HG03064 (cell line): Measurements from ENCODE around the gene MICU2.
A peak's percentile ranks its signal among the peaks of the same experiment; 100 is the strongest.

ENCODE experiments used
- ATAC-seq: cut with Tn5 transposase; IDR thresholded peaks from one replicate; pipeline ENCODE4 v1.9.1; 2021; ENCODE audit warnings: low read depth; ENCODE audit not compliant: unreplicated experiment

Gene MICU2

DNA sequence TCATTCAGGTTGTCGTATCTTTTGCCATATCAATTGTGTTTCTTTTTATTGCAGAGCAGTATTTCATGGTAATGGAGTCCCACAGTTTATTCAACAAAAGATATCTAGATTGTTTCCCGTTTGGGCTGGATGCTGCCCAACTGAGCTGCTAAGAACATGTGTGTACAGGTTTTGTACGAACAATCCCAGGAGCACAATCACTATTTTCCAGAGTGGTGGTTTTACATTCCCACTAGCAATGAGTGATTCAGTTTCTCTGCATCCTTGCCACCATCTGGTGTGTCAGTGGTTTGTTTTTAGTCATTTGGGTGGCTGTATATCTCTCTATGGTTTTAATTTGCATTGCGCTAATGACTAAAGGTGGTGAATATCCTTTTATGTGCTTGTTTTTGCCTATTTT, 92.1 kb downstream of the MICU2 start:
- ATAC-seq = no peak

DNA sequence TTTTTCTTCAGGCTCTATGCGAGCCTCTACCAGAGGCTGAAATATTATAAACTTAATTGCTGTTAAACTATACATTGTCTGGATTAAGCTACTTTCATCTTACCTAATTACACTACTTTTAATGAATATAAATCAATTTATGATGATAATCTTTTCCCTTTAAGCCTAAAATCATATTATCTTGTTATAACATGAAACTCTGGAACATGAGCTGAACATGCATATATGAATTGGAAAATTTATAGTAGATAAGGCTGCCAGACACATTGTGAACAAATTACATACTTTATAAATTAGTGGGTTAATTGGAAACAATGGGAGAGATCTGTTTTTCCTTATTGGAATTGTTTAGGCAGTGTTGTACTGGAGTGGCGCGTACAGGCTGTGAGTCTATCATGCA, 99.6 kb downstream of the MICU2 start:
- ATAC-seq = no peak

DNA sequence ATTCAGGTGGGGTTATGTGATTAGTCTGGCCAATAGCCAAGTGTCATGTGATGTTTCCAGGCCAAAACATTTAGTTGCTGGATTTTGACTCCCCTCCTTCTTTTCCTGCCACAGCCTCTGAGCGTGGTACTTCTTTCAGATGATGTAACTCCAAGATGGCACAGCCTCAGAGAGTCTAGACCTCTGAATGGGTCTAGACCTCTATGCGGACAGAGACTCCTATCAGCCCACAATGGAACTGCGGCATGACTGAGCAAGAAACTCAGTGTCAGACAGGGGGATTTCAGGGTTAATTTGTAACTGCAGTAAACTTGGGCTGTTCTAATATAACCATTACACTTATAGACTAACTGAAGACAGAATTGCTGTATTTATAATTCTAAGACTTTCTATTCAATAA, 102.3 kb downstream of the MICU2 start:
- no peak for ATAC-seq

DNA sequence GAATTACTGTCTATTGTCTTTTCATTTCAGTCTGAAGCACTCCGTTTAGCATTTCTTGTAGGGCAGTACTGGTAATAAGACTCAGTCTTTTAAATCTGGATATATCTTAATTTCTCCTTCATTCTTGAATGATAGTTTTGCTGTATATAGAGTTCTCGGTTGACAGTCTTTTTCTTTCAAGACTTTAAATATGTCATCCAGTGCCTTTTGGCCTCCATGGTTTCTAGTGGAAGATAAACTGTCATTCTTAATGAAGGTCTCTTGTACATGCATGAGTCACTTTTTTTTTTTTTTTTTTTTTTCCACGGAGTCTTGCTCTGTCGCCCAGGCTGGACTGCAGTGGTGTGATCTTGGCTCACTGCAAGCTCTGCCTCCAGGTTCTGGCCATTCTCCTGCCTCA, 117.6 kb downstream of the MICU2 start:
- ATAC-seq = no peak

DNA sequence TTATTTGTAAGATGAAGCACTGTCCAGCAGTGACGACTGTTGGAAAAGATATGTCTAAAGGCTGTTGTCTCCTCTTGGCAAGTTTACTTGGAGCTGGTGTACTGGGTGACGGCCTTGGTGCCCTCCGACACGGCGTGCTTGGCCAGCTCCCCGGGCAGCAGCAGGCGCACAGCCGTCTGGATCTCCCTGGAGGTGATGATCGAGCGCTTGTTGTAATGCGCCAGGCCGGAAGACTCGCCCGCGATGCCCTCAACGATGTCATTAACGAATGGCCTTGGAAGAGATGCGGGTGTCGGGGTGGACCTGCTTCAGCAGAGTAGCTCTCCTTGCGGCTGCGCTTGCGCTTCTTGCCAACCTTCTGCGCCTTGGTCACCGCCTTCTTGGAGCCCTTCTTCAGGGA, 120.2 kb downstream of the MICU2 start:
- ATAC-seq = no peak

DNA sequence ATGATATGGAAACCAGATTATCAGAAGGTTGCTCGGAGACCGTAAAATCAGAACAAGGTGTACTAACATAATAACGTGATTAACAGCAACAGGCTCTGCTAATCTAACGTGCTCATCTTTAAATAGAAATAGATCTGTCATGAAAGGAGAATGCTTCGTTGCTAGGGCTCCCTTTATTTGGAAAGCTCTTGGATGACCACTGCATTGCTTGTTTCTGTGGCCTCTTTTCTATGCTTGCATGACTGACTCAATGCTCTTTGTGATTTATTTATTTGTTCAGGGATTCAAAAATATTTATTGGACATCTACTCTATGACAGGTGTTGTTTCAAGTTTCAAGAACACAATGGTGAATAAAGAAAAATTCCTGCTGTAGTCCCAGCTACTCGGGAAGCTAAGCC, 122.6 kb downstream of the MICU2 start:
- no peak for ATAC-seq

DNA sequence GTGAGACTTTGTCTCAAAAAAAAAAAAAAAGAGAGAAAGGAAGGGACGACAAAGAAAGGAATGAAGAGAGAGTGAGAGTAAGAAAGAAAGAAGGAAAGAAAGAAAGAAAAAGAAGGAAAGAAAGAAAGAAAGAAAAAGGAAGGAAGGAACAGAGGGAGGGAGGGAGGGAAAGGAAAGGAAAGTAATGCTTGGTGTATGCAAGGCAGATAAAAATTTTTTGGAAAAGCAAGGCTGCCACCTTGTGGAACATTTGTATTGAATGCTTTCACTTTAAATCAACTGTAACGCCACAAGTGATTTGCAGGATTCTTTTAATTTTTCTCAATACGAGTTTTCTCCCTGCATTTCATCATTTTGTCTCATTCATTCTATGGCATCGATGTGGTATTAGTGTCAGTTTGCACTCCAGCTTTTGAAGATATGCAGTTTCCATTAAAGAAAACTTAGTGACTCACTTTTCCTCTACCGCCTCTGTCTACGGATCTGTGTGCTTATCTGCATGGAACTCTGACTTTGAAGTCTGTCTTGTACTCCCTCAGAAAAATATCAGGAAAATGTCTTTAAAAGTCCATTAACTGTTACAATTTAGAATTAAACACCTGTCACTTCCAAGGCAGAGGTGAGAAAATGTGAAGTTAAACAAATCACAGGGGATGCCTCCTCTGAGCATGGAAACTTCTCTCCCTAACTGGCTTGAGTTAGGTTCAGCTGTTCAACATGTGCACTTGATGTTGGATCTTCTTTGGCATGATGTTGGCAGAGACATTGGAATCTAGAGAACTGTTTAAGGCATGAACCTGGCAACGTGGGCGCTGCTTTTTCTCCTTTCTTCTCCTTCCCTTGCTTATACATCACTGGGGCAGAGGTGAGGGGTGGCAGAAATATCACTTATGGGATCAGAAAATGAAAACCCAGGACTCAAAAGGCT, 124.8 kb downstream of the MICU2 start:
- ATAC-seq = no peak

DNA sequence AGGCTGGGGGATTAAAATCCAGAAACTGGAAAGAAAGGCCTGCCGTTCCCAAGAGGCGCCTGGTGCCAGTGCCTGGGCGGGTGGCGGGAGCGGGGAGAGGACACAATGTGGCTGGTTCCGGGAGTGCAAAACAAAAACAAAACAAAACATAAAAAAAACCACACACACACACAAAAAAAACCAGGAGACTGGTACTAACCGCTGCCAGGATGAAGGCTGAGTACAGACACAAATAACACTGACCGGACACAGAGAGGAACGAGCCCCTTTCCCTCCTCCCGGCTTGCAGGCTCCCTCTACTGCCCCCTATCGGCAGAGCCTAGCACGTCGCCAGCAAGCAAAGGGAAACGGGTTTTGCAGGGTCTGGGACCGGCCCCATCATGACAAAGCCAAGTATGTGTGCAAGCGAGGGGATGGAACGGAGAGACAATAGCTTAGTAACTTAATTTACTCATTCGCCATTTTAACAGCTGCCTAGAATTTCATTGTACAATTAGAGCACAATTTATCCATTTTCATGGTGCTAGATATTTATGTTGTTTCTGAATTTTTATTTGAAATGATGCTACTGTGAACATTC, 127.0 kb downstream of the MICU2 start:
- peak; percentile 82 for ATAC-seq

DNA sequence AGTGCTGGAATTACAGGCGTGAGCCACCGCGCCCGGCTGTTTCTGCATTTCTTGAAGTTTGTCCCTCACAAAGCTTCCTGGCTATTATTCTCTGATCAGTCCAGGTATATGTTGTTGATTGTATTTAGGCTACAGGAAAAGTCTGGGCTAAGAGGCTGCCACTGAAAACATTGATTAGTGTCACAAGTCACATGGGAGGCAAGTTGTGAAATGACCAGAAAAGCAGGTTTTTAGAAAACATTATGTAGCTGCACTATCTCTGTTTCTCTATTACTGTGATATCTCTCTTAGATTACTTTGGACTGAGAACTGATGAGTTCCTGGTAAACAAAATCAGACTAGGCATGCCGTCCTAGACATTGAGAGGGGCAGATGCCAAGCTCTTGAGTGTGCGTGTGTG, 128.9 kb downstream of the MICU2 start:
- ATAC-seq = no peak

DNA sequence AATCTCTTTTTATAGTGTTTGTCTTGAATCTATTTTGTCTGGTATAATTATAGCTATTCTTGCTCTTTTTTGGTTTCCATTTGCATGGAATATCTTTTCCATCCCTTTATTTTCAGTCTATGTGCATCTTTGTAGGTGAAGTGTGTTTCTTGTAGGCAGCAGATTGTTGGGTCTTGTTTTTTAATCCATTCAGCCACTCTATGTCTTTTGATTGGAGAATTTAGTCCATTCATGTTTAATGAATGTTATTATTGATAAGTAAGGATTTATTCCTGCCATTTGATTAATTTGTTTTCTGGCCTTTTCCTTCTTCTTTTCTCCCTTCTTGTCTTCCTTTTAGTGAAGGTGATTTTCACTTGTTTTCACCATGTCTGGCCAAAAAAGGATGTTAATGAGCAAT, 133.2 kb downstream of the MICU2 start:
- no peak for ATAC-seq

DNA sequence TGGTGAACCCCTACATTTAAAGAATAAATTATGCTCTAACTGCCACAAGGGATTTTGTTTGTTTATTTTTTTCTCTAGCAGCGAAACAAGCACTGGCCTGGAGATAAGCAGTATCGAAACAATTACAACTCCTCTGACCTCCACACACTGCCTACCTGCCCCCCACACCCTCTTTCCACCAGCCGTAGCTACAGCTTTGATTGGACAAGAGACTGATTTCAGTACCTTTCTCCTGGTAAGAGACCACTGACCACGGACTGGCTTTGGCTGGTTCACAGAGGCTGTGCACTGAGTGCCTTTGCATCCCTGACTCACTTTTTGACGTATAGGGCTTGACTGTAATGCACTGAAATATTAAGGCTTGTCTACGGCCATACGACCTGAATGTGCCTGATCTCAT, 137.4 kb downstream of the MICU2 start:
- no peak for ATAC-seq

DNA sequence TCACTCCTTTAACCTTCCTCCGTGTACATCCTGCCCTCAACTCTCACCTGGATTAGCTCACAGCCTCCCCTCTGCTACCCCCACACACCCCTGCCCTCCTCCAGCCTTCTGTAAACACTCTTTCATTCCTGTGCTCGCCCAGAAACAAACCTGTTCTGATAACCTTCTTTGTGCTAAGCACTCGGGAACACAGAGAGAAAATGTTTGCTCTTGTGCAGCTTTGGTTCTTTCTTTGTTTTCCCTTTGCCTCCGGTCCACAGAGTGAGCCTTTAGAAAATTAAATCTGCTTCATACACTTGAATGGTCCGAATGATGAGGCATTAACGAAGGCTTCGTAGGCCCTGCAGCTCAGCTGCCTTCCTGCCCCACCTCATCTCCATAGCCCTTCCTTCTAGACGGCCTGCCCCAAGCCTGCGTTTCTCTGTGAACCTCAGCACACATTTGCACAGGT, 138.2 kb downstream of the MICU2 start:
- ATAC-seq = no peak

DNA sequence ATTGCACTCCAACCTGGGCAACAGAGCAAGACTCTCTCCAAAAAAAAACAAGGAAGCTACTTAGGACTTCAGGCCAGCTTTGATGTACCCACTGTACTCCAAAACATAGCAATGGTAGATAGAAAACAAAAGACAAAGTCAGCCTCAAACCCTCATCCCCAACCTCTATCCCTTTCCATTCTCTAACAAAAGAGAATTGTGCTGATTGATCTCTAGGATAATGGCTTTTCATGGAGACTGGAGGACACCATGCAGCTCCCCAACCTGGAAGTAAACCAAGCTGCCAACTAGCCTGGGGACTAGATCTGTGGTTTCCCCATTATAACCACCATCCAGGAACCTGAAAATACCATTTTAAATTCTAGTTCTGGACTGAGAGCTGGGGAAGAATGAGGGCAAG, 140.5 kb downstream of the MICU2 start:
- no peak for ATAC-seq

DNA sequence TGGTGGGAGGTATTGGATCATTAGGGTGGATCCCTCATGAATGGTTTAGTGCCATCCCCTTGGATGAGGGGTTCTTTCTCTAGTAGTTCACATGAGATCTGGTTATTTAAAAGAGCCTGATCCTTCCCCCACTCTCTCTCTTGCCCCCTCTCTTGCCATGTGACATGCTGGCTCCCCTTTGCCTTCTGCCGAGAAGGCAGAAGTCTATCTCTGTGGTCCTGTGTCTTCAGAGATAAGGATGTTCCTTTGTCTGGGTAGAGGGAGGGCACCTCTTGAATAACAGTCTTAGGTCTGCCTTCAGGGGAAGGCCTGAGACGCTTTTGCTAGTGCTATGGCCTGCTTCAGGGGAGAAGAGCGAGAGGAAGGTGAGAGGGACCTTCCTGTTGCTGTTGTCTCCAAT, 142.8 kb downstream of the MICU2 start:
- ATAC-seq = no peak

DNA sequence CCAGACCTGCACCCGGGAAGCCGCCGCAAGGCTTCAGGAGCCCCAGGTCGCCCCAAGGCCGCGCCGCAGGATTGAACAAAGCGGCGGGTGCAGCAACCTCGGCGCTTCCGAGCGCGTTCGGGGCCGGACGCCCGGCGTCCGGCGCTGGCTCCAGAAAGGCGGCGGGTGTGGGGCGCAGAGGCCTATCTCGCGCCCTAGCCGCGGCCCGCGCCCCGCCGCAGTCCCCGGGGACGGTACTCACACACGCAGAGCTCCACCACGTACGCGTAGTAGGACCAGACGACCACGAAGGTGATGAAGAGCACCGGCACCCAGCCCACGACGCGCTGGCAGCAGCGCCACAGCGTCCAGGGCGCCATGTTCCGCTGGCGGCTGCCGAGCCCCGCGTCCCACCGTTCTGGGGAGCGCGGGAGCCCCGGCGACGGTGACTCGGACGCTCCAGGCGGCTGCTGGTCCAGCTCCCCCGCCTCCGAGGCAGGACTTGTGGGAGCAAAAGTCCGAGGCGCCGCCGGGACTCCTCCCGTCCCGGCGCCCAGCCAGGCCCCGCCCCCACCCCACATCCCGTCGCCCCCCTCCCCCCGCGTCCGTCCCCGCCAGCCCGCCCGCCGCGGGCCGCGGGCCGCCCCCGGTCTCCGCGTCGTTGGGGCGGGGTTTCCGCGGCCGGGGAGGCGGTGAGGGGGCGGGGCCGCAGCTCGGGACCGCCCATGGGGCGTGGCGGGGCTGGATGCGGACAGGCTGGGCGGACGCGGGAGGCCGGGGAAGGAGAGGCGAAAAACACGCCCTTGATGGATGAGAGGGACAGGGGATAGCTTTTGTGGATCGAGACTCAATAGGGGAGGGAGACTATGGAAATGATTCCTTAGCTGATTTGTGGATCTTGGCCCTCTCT, 144.9 kb downstream of the MICU2 start, which contains the start of gene ZDHHC20:
ZDHHC20 (minus strand) TSS at position 491 of the 889 bp plus-strand sequence; CDS start at position 359, 132 bp downstream.
- peak; percentile 71 for ATAC-seq

DNA sequence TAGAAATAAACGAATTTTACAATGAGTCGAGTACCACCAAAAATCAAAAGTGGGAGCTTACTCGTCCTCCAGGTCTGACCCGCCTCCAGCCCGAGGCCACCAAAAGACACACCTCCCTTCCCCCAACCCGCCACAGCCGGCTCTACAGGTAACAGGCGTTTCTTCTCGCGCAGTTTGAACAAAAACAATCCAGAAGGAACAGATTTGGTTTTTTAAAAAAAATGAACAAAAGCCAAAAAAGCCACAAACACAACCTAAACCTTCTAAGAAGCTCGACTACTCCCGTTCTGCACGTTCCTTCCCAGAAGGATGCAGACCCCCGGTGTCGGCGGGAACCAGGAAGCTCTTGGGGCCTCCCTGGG, 145.5 kb downstream of the MICU2 start:
- peak; percentile 44 for ATAC-seq

DNA sequence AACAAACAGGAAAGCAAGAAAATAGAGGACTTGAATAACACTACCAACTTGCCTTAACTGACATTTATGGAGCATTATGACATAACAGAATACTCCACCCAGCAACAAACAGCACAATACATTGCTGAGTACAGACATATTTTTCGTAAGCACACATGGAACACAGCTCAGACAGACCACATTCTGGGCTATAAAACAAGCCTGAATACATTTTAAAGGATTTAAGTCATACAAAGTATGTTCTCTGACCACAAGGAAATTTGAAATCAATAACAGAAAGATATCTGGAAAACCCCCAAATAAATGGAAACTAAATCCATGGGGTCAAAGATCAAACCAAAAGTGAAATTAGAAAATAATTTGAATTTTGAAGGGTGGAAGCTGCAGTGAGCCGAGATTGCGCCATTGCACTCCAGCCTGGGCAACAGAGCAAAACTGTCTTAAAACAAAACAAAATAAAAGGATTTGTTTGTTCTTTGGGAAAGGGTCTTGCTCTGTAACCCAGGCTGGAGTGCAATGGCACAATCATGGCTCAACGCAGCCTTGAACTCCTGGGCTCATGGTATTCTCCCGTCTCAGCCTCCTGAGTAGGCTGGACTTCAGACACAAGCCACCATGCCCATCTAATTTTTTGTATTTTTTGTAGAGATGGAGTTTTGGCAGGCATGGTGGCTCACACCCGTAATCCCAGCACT, 150.4 kb downstream of the MICU2 start:
- ATAC-seq = no peak

DNA sequence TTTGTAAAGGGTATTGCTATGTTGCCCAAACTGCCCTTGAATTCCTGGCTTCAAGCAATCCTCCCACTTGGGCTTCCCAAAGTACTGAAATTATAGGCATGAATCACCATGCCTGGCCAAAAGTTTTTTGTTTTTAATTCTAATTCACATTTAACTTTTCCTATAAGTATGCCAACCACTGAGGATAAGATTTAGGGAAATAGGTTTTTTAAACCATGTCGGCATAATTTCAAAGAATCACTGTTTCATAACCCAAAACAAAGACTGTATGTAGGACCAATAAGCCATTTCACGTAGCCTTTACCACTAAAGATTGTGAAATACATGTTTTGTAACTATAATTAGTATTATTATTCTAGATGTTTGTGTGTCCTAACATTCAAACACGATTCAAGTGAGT, 153.0 kb downstream of the MICU2 start:
- no peak for ATAC-seq

DNA sequence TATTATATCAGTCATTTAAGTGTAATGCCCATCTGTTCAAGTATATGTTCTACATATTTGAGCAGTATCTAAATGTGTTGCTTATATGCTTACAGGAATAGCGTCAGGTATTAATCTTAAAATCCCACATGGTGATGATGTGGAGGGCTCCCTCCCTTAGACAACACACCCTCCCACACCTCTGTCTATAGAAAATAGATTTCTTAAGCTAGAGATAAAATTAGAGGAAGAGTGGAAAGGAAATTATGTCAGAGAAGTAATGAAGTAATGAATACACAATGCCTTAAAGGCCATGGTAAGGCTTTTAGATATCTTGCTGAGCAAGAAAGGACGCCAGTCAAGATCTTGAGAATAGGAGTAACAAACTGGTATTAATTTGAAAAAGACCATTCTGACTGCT, 157.3 kb downstream of the MICU2 start:
- ATAC-seq = no peak

DNA sequence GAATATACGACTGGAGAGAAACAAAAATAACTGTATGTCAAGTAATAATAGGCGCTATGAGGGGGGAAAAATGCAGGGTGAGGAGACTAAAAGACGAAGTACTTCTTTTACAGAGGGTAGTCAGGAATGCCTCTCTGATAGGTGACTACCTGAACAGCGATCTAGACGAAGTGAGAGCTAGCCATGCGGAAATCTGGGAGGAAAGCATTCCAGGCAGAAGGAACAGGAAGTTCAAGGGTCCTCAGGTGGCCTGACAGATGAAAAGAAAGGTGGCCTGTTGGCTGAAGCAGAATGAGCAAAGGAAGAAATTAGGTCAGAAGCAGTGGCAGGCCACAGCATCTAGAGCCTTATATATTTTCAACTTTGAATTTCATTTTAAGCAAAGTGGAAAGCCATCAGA, 158.2 kb downstream of the MICU2 start:
- ATAC-seq = no peak

DNA sequence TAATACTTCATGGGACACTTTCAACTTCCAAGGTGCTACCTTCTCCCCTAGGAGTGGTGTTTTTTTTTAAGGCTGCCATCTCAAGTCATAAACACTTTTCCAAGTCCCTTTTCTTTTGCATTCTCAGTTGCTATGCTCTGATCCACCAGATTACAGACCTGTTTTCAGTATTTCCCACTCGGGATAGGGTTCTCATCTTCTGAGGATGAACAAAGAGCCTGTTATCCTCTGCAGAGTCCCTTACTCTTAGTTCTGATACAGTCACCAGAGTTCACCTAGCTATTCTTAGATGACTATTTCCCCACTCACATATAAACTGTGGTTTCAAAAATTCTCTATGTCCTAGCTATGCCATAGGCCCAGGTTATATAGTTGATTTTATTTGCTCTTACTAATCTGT, 160.8 kb downstream of the MICU2 start:
- no peak for ATAC-seq
